ENCODE measurements around the gene GRK5.

Gene GRK5

DNA sequence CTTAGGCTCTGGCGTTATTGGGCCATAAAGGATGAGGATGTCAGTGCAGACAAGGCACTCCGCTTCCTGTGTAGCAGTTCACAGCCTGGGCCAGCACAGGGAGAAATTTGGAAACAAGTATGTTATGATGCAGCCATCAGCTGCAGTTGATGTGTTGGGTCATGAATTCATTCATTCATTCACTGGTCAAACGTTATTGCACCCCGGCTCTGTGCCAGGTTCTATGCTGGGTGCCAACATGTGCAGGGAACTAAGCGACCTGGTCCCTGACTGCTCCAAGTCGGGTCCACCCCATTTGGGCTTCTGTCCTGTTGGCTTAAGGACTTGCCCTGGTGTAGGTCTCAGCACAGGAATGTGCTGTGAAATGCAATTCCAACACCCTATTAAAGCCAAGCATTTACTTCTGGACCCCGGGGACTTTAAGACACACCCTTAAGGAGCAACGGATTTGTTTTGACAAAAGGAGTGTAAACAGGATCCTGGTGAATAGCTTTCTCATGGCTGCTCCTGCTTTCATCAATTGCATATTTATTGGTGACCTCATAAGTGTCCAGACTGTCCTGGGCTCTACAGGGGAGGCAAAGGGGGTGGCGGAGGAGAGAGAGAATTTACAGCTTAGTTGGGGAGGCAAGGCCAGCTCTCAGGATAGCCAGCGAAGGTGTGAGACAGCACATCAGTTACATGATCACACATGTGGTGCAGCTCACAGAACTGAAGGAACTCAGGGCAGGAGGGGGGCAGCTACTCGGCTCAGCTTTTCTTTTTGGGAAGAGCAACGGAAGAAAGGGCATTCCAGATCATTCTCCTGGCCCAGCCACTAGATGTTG lies 158.6 kb downstream of the GRK5 start:
- H3K9ac ChIP-seq (ENCODE audit: low read length) = no peak overlapping the region
- no peaks in the 10 kb centered on the region for H3K36me3 ChIP-seq (ENCODE audit: control insufficient read depth, low read depth, low read length)
- no peak overlapping the region for H3K4me3 ChIP-seq (ENCODE audit: low read length)
- no peaks in the 10 kb centered on the region for H3K9me3 ChIP-seq (ENCODE audit: control insufficient read depth, low read depth, low read length)
- no peak overlapping the region for H3K27ac ChIP-seq (ENCODE audit: low read length)
- no peaks in the 10 kb centered on the region for H3K27me3 ChIP-seq (ENCODE audit: control insufficient read depth, insufficient read depth, low read length)
- no peaks in the 10 kb centered on the region for H3K4me1 ChIP-seq (ENCODE audit: control insufficient read depth, low read depth, low read length)

DNA sequence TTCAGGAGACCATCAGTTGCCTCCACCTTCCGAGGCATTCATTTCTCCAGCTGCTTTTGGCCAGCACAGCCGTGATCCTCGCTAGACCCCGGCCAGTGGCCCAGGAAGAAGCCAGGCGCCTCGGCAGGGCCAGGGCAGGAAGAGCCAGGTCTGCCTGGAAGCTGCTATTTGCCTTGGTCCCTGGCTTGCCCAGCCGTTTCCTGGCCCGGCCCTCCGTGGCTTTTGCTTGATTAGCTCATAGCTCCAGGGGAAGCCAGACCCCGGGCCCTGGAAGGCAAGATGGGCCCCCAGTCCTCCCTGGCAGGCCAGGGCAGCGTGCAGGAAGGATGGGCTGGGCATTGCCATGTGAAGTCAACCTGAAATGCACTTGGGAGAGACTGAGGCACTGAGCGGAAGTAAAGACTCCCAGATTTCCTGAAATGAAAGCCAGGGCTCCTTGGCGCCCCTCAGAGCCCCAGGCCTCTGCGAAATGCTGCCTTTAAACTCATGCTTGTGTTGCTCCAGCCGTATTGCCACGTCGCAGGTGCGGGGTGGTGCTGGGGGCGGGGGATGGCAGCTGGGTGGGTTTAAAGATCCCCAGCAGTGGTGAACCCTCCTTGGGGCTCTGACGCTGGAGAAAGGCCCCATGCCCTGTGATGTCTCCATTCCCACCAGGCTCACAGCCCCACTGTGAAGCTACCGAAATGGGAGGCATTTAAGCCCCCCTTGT lies 160.6 kb downstream of the GRK5 start:
- H3K9ac ChIP-seq (ENCODE audit: low read length) = no peak overlapping the region
- no peaks in the 10 kb centered on the region for H3K27me3 ChIP-seq (ENCODE audit: control insufficient read depth, insufficient read depth, low read length)
- no peaks in the 10 kb centered on the region for H3K36me3 ChIP-seq (ENCODE audit: control insufficient read depth, low read depth, low read length)
- H3K9me3 ChIP-seq (ENCODE audit: control insufficient read depth, low read depth, low read length) = no peaks in the 10 kb centered on the region
- no peaks in the 10 kb centered on the region for H3K4me1 ChIP-seq (ENCODE audit: control insufficient read depth, low read depth, low read length)
- H3K4me3 ChIP-seq (ENCODE audit: low read length) = no peak overlapping the region
- H3K27ac ChIP-seq (ENCODE audit: low read length) = no peak overlapping the region

DNA sequence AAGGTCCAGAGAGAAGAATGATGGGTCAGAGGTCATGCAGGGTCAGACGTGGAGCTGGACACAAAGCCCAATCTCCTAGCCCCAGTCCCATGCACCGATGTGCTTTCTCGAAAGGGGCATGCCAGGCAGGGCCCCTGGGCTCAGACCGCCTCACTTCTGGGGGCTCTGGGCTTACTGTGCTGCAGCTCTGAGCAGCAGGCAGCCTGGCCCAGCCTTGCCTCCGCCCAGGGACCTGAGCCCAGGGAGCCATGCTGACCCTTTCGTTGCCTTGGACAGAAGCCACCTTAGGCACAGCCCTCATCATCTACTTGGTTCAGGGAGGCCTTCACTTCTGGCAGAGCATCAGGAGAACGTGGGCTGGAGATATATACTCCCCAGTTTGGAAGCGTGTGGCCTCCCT lies 161.2 kb downstream of the GRK5 start:
- Histone ChIP-seq H3K9me3 (ENCODE audit: control insufficient read depth, low read depth, low read length) (no peaks in the 10 kb centered on the region), H3K4me3 (ENCODE audit: low read length) (no peak overlapping the region)

DNA sequence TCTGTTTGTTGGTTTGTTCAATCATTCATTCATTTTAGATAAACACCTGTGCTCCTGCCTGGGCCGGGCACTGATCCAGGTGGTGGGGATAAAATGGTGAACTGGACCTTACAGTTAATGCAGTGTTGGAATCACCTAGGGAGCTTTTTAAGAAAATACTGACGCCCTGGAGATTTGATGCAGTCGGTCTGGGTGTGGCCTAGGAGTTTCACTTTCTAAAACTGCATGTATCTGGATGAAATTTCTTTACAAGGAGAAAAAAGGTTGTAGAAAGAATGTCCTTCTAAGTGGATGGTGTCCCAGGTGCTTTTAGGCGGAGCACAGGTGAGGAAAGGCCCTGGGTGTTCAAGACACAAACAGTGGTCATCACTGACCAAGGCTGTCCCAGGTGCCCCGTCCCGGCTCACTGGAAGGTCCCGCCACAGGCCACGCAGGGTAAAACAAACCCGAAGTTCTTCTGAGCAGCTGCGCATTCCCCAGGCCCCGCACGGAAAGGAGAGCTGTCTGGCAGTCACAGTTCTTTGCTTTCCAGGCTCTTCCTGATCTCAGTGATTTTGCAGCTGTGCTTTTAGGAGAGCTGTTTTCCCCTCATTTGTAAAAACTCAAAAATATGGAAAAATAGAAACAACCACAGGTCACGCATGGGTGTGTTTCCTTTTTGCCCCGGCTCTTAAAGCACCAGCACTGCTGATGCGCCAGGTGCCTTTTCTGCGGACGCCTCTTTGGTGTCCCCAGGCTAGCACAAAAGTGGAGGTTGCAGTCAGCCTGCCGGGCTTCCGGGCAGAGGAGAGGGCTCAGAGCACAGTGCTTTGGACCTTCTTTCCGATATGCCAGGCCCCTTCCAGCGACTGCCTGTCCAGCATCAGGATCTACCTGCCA lies 161.9 kb downstream of the GRK5 start:
- Histone ChIP-seq H3K36me3 (ENCODE audit: control insufficient read depth, low read depth, low read length) (no peaks in the 10 kb centered on the region), H3K4me3 (ENCODE audit: low read length) (no peak overlapping the region), H3K4me1 (ENCODE audit: control insufficient read depth, low read depth, low read length) (no peaks in the 10 kb centered on the region), H3K27me3 (ENCODE audit: control insufficient read depth, insufficient read depth, low read length) (no peaks in the 10 kb centered on the region), H3K9me3 (ENCODE audit: control insufficient read depth, low read depth, low read length) (no peaks in the 10 kb centered on the region), H3K27ac (ENCODE audit: low read length) (no peak overlapping the region), H3K9ac (ENCODE audit: low read length) (no peak overlapping the region)

More for the DNA sequence above, 161.2 kb downstream of the GRK5 start:
- Histone ChIP-seq H3K9ac (ENCODE audit: low read length) (no peak overlapping the region), H3K4me1 (ENCODE audit: control insufficient read depth, low read depth, low read length) (no peaks in the 10 kb centered on the region), H3K36me3 (ENCODE audit: control insufficient read depth, low read depth, low read length) (no peaks in the 10 kb centered on the region), H3K27me3 (ENCODE audit: control insufficient read depth, insufficient read depth, low read length) (no peaks in the 10 kb centered on the region), H3K27ac (ENCODE audit: low read length) (no peak overlapping the region)

DNA sequence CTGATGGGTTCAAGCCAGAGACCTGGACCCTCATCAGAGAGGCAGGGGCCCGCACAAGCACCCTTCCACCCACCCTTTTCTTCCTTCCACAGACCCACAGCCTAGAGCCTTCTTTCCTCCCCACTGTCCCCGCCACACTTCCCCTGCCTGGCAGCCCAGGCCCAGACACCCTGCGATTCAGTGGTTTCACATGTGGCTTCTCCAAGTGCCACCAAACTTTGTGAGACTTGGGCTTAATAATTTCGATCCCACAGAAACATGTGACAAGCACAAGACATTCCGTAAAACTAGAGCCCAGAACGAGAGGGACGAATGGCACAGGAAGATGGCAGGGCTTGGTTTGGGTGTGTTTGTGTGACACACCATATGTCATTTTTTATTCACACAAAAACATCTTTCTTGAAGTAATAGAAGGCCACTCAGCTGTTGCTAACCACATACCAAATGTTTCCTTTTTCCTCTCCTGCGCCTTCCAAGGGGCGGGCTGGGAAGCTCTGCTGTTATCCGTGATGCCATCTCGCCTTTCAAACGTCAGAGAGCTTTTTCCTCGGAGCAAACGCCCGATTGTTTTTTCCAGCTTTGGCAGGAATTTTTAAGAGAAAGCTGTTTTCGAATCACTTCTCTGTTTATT lies 162.9 kb downstream of the GRK5 start:
- Histone ChIP-seq H3K4me3 (ENCODE audit: low read length) (no peak overlapping the region), H3K27ac (ENCODE audit: low read length) (no peak overlapping the region), H3K36me3 (ENCODE audit: control insufficient read depth, low read depth, low read length) (no peaks in the 10 kb centered on the region)

DNA sequence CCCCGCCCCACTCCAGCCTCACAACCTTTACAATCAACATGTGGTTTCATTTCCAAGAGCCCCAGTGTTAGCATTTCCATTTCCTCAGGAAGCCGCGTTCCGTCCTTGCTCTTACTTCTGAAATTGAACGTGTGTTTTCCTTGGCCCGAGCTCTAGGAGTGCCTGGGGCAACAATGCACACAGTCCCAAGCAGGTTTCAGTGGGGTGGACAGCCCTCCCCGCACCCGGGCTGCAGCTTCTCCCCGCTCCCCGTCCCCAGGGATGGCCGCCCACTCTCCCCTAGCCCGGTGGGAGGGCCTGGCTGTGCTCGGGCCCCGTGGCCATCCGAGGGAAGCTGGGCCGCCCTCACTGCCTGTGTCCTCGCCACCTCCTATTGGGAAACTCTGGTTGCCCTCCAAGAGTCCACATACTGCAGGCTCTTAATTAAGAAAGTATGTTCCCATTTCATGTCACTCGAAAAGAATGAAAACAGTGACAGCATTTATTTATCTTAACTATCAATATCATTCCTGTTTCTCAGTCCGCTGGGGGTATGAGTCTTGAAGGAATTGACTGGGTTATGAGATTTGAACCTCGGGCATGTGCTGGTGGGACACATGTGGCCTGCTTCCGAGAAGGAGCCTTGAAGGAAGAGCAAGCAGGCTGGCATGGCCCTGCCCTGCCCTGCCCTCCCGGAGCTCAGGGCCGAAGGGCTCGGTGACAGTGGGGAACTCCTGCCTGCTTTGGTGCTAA lies 163.8 kb downstream of the GRK5 start:
- H3K27ac ChIP-seq (ENCODE audit: low read length) = no peak overlapping the region
- H3K9me3 ChIP-seq (ENCODE audit: control insufficient read depth, low read depth, low read length) = no peaks in the 10 kb centered on the region
- H3K27me3 ChIP-seq (ENCODE audit: control insufficient read depth, insufficient read depth, low read length) = no peaks in the 10 kb centered on the region
- no peak overlapping the region for H3K4me3 ChIP-seq (ENCODE audit: low read length)
- no peaks in the 10 kb centered on the region for H3K36me3 ChIP-seq (ENCODE audit: control insufficient read depth, low read depth, low read length)
- no peak overlapping the region for H3K9ac ChIP-seq (ENCODE audit: low read length)
- no peaks in the 10 kb centered on the region for H3K4me1 ChIP-seq (ENCODE audit: control insufficient read depth, low read depth, low read length)

More for the DNA sequence above, 162.9 kb downstream of the GRK5 start:
- H3K9me3 ChIP-seq (ENCODE audit: control insufficient read depth, low read depth, low read length) = no peaks in the 10 kb centered on the region
- no peak overlapping the region for H3K9ac ChIP-seq (ENCODE audit: low read length)
- H3K27me3 ChIP-seq (ENCODE audit: control insufficient read depth, insufficient read depth, low read length) = no peaks in the 10 kb centered on the region
- H3K4me1 ChIP-seq (ENCODE audit: control insufficient read depth, low read depth, low read length) = no peaks in the 10 kb centered on the region

DNA sequence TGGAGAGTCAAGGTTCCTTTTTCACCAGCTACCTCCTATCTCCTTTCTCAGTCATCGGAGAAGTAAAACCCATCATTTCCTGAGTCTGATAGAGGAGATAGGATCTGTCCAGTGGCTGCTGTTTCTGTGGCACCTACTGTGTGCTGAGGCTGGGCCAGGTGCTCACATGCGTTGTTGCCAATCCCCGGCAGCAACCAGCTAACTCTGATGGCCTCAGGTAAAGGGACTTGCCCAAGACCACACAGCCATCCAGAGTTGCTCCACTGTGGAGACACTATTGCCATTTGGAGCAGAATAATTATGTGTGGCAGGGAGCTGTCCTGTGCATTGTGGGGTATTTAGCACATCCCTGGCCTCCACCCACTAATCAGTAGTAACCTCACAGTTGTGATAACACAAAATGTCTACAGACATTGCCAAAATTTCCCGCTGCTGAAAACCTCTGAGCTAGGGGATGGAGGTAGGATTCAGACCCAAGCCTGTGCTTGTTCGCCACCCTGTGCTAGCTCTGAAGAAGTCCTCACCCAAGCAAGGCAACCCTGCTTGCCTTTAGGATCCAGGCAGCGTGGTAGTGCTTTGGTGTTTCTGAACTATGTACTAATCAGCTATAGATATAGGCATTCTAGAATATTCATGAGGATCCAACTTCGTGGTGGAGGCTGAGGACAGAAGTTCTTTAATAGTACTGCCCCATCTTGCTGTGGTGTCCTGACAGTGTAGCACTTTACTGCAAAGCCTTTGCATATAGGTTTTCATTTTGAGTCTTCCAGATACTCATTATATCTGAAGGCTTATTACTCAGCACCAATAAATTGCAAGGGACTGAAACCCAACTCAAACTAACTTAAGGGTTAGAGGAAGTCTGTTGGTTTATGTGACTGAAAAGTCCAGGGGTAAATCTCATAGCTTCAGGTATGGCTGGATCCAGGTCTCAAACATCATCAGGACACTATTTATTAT lies 164.6 kb downstream of the GRK5 start:
- no peaks in the 10 kb centered on the region for H3K4me1 ChIP-seq (ENCODE audit: control insufficient read depth, low read depth, low read length)
- no peak overlapping the region for H3K9ac ChIP-seq (ENCODE audit: low read length)
- H3K4me3 ChIP-seq (ENCODE audit: low read length) = no peak overlapping the region
- H3K36me3 ChIP-seq (ENCODE audit: control insufficient read depth, low read depth, low read length) = no peaks in the 10 kb centered on the region
- no peaks in the 10 kb centered on the region for H3K27me3 ChIP-seq (ENCODE audit: control insufficient read depth, insufficient read depth, low read length)
- no peak overlapping the region for H3K27ac ChIP-seq (ENCODE audit: low read length)
- H3K9me3 ChIP-seq (ENCODE audit: control insufficient read depth, low read depth, low read length) = no peaks in the 10 kb centered on the region

DNA sequence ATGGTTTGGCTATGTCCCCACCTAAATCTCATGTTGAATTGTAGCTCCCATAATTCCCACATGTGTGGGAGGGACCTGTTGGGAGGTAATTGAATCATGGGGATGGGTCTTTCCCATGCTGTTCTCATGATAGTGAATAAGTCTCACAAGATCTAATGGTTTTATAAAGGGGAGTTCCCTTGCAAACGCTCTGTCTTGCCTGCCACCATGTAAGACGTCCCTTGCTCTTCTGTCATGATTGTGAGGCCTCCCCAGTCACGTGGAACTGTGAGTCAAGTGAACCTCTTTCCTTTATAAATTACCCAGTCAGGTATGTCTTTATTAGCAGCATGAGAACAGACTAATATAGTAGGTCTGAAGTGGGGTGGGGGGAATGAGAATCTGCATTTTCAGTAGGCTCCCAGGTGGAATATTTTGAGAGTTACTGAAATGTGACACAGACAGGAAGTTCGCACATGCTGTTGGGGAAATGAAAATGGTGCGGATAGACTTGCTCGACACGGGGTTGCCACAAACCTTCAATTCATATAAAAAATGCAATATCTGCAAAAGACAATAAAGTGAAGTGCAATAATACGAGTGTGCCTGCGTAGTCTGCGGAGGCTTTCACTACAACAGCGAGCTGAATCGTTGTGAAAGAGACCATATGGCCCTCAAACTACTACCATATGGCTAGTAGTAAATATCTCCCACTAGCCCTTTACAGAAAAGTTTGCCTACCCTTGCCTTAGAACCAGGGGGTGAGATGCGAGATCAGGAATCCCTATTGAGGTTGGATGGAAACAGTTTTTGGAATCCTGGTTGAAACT lies 166.1 kb downstream of the GRK5 start:
- H3K9me3 ChIP-seq (ENCODE audit: control insufficient read depth, low read depth, low read length) = no peaks in the 10 kb centered on the region
- no peak overlapping the region for H3K27ac ChIP-seq (ENCODE audit: low read length)
- H3K4me3 ChIP-seq (ENCODE audit: low read length) = no peak overlapping the region
- H3K9ac ChIP-seq (ENCODE audit: low read length) = no peak overlapping the region
- H3K36me3 ChIP-seq (ENCODE audit: control insufficient read depth, low read depth, low read length) = no peaks in the 10 kb centered on the region
- no peaks in the 10 kb centered on the region for H3K27me3 ChIP-seq (ENCODE audit: control insufficient read depth, insufficient read depth, low read length)
- no peaks in the 10 kb centered on the region for H3K4me1 ChIP-seq (ENCODE audit: control insufficient read depth, low read depth, low read length)

DNA sequence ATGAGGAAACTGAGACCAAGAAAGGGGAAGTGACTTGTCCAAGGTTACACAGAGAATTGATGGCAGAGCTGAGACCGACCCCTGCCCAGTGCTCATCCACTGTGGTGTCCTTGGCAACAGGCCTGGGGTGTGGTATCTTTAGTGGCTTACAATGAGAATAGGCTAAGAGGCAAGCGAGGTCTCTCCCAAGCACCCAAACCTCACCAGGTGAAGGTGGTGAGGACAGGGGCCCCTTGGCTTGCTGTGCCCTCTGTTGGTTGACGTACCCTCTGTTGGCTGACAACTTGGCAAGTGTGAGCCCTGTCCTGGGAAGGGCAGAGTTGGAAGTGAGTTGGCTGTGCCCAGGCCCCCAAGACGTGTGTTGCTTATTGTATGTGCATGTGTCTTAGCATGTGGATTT lies 166.9 kb downstream of the GRK5 start:
- Histone ChIP-seq H3K36me3 (ENCODE audit: control insufficient read depth, low read depth, low read length) (no peaks in the 10 kb centered on the region), H3K4me3 (ENCODE audit: low read length) (no peak overlapping the region), H3K27me3 (ENCODE audit: control insufficient read depth, insufficient read depth, low read length) (no peaks in the 10 kb centered on the region), H3K27ac (ENCODE audit: low read length) (no peak overlapping the region), H3K9me3 (ENCODE audit: control insufficient read depth, low read depth, low read length) (no peaks in the 10 kb centered on the region), H3K9ac (ENCODE audit: low read length) (no peak overlapping the region), H3K4me1 (ENCODE audit: control insufficient read depth, low read depth, low read length) (no peaks in the 10 kb centered on the region)
